Effector memory CD4-positive, alpha-beta T cell (primary cell): ENCODE data around the gene NID1.
A peak's percentile ranks its signal among the peaks of the same experiment; 100 is the strongest.
"Not testable (repeated sequence)": the region's sequence is repeated elsewhere in the genome, so short reads cannot be mapped to it uniquely, and the experiment has no call there.

Experiments
- DNase-seq, 3 donors: peaks; one replicate each; pipeline ENCODE4 v3.0.0-alpha.2; 2020
- H3K27ac ChIP-seq: 2 replicates; pipeline ENCODE4 v1.7.0; 2013; ENCODE audit warnings: mild to moderate bottlenecking, low read length, moderate library complexity; ENCODE audit not compliant: insufficient read depth, poor library complexity, severe bottlenecking
- H3K27me3 ChIP-seq: replicated peaks from 2 replicates; pipeline ENCODE4 v1.7.0; 2013; ENCODE audit warnings: mild to moderate bottlenecking, low read length; ENCODE audit not compliant: insufficient read depth, control insufficient read depth, poor library complexity, severe bottlenecking
- H3K36me3 ChIP-seq: 2 replicates; pipeline ENCODE4 v1.7.0; 2013; ENCODE audit warnings: mild to moderate bottlenecking, low read length, moderate library complexity; ENCODE audit not compliant: control insufficient read depth, insufficient read depth
- H3K4me1 ChIP-seq: 2 replicates; pipeline ENCODE4 v1.7.0; 2013; ENCODE audit warnings: low read length, mild to moderate bottlenecking; ENCODE audit not compliant: control insufficient read depth, insufficient read depth, poor library complexity, severe bottlenecking
- H3K4me3 ChIP-seq: 2 replicates; pipeline ENCODE4 v1.7.0; 2013; ENCODE audit warnings: low read length, low read depth, mild to moderate bottlenecking; ENCODE audit not compliant: insufficient read depth, poor library complexity, severe bottlenecking
- H3K9me3 ChIP-seq: 2 replicates; pipeline ENCODE4 v1.7.0; 2013; ENCODE audit warnings: mild to moderate bottlenecking, low read length, moderate library complexity; ENCODE audit not compliant: control insufficient read depth

The NID1 gene

GRCh38 chr1:236107121-236107907 lies 42.4 kb upstream of the NID1 start:
- H3K27me3 ChIP-seq, result no peaks in the 10 kb centered on the region
- DNase-seq, result no peak
- H3K27ac ChIP-seq, result no peak overlapping the region
- no peaks in the 10 kb centered on the region for H3K36me3 ChIP-seq
- no peaks in the 10 kb centered on the region for H3K9me3 ChIP-seq
- no peak overlapping the region for H3K4me3 ChIP-seq
- H3K4me1 ChIP-seq, result no peaks in the 10 kb centered on the region

GRCh38 chr1:236103646-236104218 lies 38.8 kb upstream of the NID1 start:
- H3K4me1 ChIP-seq, result no peaks in the 10 kb centered on the region
- no peak overlapping the region for H3K4me3 ChIP-seq
- H3K9me3 ChIP-seq, result no peaks in the 10 kb centered on the region
- no peaks in the 10 kb centered on the region for H3K27me3 ChIP-seq
- H3K36me3 ChIP-seq, result no peaks in the 10 kb centered on the region
- no peak overlapping the region for H3K27ac ChIP-seq
- DNase-seq, result peak; percentile 16 to 41 (median 22)

- no peaks in the 10 kb centered on the region for H3K9me3 ChIP-seq
- H3K4me1 ChIP-seq, result no peaks in the 10 kb centered on the region
- H3K27me3 ChIP-seq, result no peaks in the 10 kb centered on the region
- no peak overlapping the region for H3K4me3 ChIP-seq
- no peak overlapping the region for H3K27ac ChIP-seq
- no peaks in the 10 kb centered on the region for H3K36me3 ChIP-seq
- no peak for DNase-seq
Observed at GRCh38 chr1:236103059-236103458, 38.2 kb upstream of the NID1 start.

- H3K27ac ChIP-seq, result no peak overlapping the region
- no peak for DNase-seq
- H3K4me3 ChIP-seq, result no peak overlapping the region
- H3K27me3 ChIP-seq, result no peaks in the 10 kb centered on the region
- no peaks in the 10 kb centered on the region for H3K4me1 ChIP-seq
- H3K36me3 ChIP-seq, result no peaks in the 10 kb centered on the region
- no peaks in the 10 kb centered on the region for H3K9me3 ChIP-seq
Observed at GRCh38 chr1:236102611-236103010, 37.7 kb upstream of the NID1 start.

- H3K27me3 ChIP-seq, result no peaks in the 10 kb centered on the region
- no peak for DNase-seq
- H3K4me3 ChIP-seq, result no peak overlapping the region
- H3K36me3 ChIP-seq, result no peaks in the 10 kb centered on the region
- no peak overlapping the region for H3K27ac ChIP-seq
- H3K4me1 ChIP-seq, result no peaks in the 10 kb centered on the region
- H3K9me3 ChIP-seq, result peaks cover 5% of the 10 kb centered on the region
Observed at GRCh38 chr1:236101233-236102200, 36.6 kb upstream of the NID1 start.

- no peak for DNase-seq
- no peaks in the 10 kb centered on the region for H3K27me3 ChIP-seq
- H3K4me3 ChIP-seq, result no peak overlapping the region
Observed at GRCh38 chr1:236100799-236101198, 35.9 kb upstream of the NID1 start.

GRCh38 chr1:236099355-236099974 lies 34.6 kb upstream of the NID1 start:
- no peaks in the 10 kb centered on the region for H3K27me3 ChIP-seq
- no peaks in the 10 kb centered on the region for H3K36me3 ChIP-seq
- no peaks in the 10 kb centered on the region for H3K4me1 ChIP-seq
- H3K27ac ChIP-seq, result no peak overlapping the region
- no peak for DNase-seq
- H3K4me3 ChIP-seq, result no peak overlapping the region
- peaks cover 5% of the 10 kb centered on the region for H3K9me3 ChIP-seq

More at GRCh38 chr1:236100799-236101198, 35.9 kb upstream of the NID1 start:
- H3K4me1 ChIP-seq, result no peaks in the 10 kb centered on the region
- H3K36me3 ChIP-seq, result no peaks in the 10 kb centered on the region
- H3K27ac ChIP-seq, result no peak overlapping the region
- peaks cover 5% of the 10 kb centered on the region for H3K9me3 ChIP-seq

GRCh38 chr1:236098267-236098666 lies 33.4 kb upstream of the NID1 start:
- Histone ChIP-seq H3K4me3 (no peak overlapping the region), H3K4me1 (no peaks in the 10 kb centered on the region), H3K27me3 (no peaks in the 10 kb centered on the region), H3K9me3 (peaks cover 5% of the 10 kb centered on the region), H3K27ac (no peak overlapping the region), H3K36me3 (no peaks in the 10 kb centered on the region)
- no peak for DNase-seq

GRCh38 chr1:236096660-236097482 lies 32.0 kb upstream of the NID1 start:
- DNase-seq, result peak; percentile 80 to 100 (median 91)
- not testable (repeated sequence) for H3K4me1 ChIP-seq, H3K4me3 ChIP-seq, H3K9me3 ChIP-seq, H3K36me3 ChIP-seq, H3K27me3 ChIP-seq
- H3K27ac ChIP-seq, result peak overlapping the region; percentile 39
